Transverse colon (tissue), 4 donors: ENCODE results near the gene CXCL12. TPM values are rescaled to one million over a fixed set of nuclear protein-coding genes. Genes with fewer than 3 reads are reported as not detected.

ENCODE experiments used
- DNase-seq: peaks from one replicate; pipeline ENCODE4 v3.0.0-alpha.2; 2019
- H3K27ac ChIP-seq, 4 donors: fragments of 200-600 bp; sonication (generic); 2 replicates each; pipeline ENCODE4 v1.5.1; 2016 to 2018; ENCODE audit warnings: inconsistent platforms in 4 of 4
- H3K27me3 ChIP-seq: fragments of 200-600 bp; sonication (generic); 2 replicates; pipeline ENCODE4 v1.5.1; 2017; ENCODE audit warnings: inconsistent platforms
- H3K36me3 ChIP-seq, 4 donors: fragments of 200-600 bp; sonication (generic); 2 replicates each; pipeline ENCODE4 v1.5.1; 2017 to 2019; ENCODE audit warnings: inconsistent platforms in 4 of 4
- H3K4me1 ChIP-seq, 4 donors: fragments of 200-600 bp; sonication (generic); 2 replicates each; pipeline ENCODE4 v1.5.1; 2017 to 2020; ENCODE audit warnings: inconsistent platforms in 4 of 4
- H3K4me3 ChIP-seq, 4 donors: fragments of 200-600 bp; sonication (generic); 1 replicate in 1 of 4; 2 replicates in 3 of 4; pipeline versions ENCODE4 v1.5.1 to v1.6.1; 2017 to 2019; ENCODE audit warnings: inconsistent platforms in 4 of 4
- H3K9me3 ChIP-seq, 2 donors: fragments of 200-600 bp; sonication (generic); 2 replicates each; pipeline ENCODE4 v1.5.1; 2017 to 2019; ENCODE audit warnings: inconsistent platforms in 2 of 2
- CTCF ChIP-seq, 5 experiments: fragments of 200-600 bp in 3 of 5; fragments of 450-650 bp in 2 of 5; sonication (generic) in 3 of 5; IDR thresholded peaks; 1 replicate in 2 of 5; 2 replicates in 3 of 5; pipeline ENCODE4 v1.5.1; 2016 to 2017; ENCODE audit warnings: antibody characterized with exemption in 5 of 5, inconsistent platforms in 3 of 5, mild to moderate bottlenecking in 2 of 5, moderate library complexity in 1 of 5
- EP300 ChIP-seq: sonication (generic); formaldehyde crosslinking; IDR thresholded peaks from one replicate; pipeline ENCODE4 v1.6.1; 2017; ENCODE audit warnings: antibody characterized with exemption, low read depth
- POLR2A ChIP-seq: fragments of 450-650 bp; IDR thresholded peaks from one replicate; pipeline ENCODE4 v1.6.1; 2016; ENCODE audit warnings: antibody characterized with exemption, mild to moderate bottlenecking, moderate library complexity
- POLR2AphosphoS5 ChIP-seq, 3 donors: sonication (generic); formaldehyde crosslinking; IDR thresholded peaks; one replicate each; pipeline ENCODE4 v1.6.1; 2016; ENCODE audit warnings: antibody characterized with exemption in 3 of 3
- WGBS, 2 donors: methylation state at CpG; one replicate each; pipeline ENCODE4 v1.1.5; 2018; ENCODE audit warnings: low coverage in 1 of 2; 5-methylcytosine and 5-hydroxymethylcytosine counted together
- in situ Hi-C, 4 donors: fragments of 200-750 bp; cut with MboI; loops; one replicate each; pipeline versions ENCODE4 v1.15.0 to v1.15.1; 2017; ENCODE audit warnings: low sequenced_read_pairs in 3 of 4, low pct_ligation_motif_present in 1 of 4, low pct_unique_long_range_greater_than_20kb in 1 of 4
- intact Hi-C: fragments of 100-400 bp; cut with DNase I; formaldehyde crosslinking; loops from one replicate; pipeline ENCODE4 v1.15.1; 2023; ENCODE audit warnings: low total_unique reads
- total RNA-seq, 4 donors: library from RNA; depleted of rRNA; stranded (reverse); fragments of >200 nt; gene quantifications; one replicate each; pipeline ENCODE4 v1.1.0, GENCODE V29; 2016

CXCL12 gene
- total RNA-seq, 4 donors from 2014 or later, result 6.8 to 19.5 (median 17.9) TPM

GRCh38 chr10:44392420-44392819 is 7.5 kb upstream of the CXCL12 start:
- in situ Hi-C loops (loop anchor here in 3 of 4 donors (25.0 kb wide), 1 partner anchor 470 kb away; no protein-coding TSS in a partner anchor), intact Hi-C loops (loop anchor here (10.0 kb wide), 1 partner anchor 462 kb away; no protein-coding TSS in a partner anchor)
- Histone ChIP-seq H3K36me3 (no peaks in the 10 kb centered on the region), H3K27me3 (no peaks in the 10 kb centered on the region), H3K9me3 (no peaks in the 10 kb centered on the region), H3K4me3 (no peak overlapping the region), H3K4me1 (peaks cover 6 to 17% (median 8%) of the 10 kb centered on the region in 4 donors), H3K27ac (no peak overlapping the region)
- no peak for DNase-seq
- 81 to 89% methylated on average over 1 to 3 of the region's 3 CpGs for WGBS, 2 donors
- TF ChIP-seq POLR2A, result no peak
- no peak for TF ChIP-seq EP300
- no peak for TF ChIP-seq CTCF (IDR thresholded peaks at IDR 0.05)
- TF ChIP-seq POLR2AphosphoS5 (IDR thresholded peaks at IDR 0.05), result no peak

- in situ Hi-C loops (loop anchor here in 3 of 4 donors (25.0 kb wide), 1 partner anchor 470 kb away; no protein-coding TSS in a partner anchor), intact Hi-C loops (loop anchor here (10.0 kb wide), 1 partner anchor 463 kb away; no protein-coding TSS in a partner anchor)
- H3K9me3 ChIP-seq, result no peaks in the 10 kb centered on the region
- H3K4me1 ChIP-seq, result peaks cover 6 to 17% (median 8%) of the 10 kb centered on the region in 4 donors
- no peak overlapping the region for H3K27ac ChIP-seq
- H3K36me3 ChIP-seq, result no peaks in the 10 kb centered on the region
- no peak overlapping the region for H3K4me3 ChIP-seq
- H3K27me3 ChIP-seq, result no peaks in the 10 kb centered on the region
- WGBS, 2 donors, result 89% methylated on average over 2 of the region's 2 CpGs; no CpG with 5 or more reads in 1 of the 2 donors
- DNase-seq, result no peak
- no peak for TF ChIP-seq POLR2A
- no peak for TF ChIP-seq POLR2AphosphoS5 (IDR thresholded peaks at IDR 0.05)
- TF ChIP-seq CTCF (IDR thresholded peaks at IDR 0.05), result no peak
- TF ChIP-seq EP300, result no peak
Observed at GRCh38 chr10:44391981-44392380, 7.1 kb upstream of the CXCL12 start.

DNA sequence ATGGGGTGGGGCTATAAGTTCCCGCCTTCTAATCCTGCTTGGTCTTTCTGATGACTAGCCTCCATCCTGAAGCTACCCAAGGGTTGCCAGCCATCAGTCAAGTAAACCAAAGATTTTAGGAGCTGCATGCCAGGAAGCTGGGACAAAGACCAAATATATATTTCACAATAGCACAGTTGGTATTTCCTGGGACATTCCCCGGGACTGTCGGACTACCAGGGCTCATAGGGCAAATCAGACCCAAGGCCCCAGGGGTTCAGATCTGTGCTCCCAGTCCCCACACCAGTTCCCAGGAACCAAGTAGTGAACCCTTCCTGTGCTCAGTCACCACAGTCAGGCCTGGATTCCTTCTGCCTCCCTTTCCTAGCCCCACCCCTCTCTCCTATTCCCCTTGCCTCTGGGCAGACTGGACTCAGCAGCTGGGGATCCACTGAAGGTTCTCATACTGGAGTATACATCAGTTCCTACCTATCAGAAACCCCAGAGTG is 5.7 kb upstream of the CXCL12 start:
- no peak overlapping the region for H3K4me3 ChIP-seq
- H3K9me3 ChIP-seq, result no peaks in the 10 kb centered on the region
- peaks cover 6 to 20% (median 9%) of the 10 kb centered on the region in 4 donors for H3K4me1 ChIP-seq
- 82% methylated on average over 3 of the region's 3 CpGs; no CpG with 5 or more reads in 1 of the 2 donors for WGBS, 2 donors
- intact Hi-C loops, result loop anchor here (10.0 kb wide), 1 partner anchor 464 kb away; no protein-coding TSS in a partner anchor
- TF ChIP-seq CTCF (IDR thresholded peaks at IDR 0.05) (no peak), EP300 (no peak), POLR2A (no peak), POLR2AphosphoS5 (IDR thresholded peaks at IDR 0.05) (no peak)
- in situ Hi-C loops, result loop anchor here in 3 of 4 donors (25.0 kb wide), 1 partner anchor 472 kb away; no protein-coding TSS in a partner anchor
- no peaks in the 10 kb centered on the region for H3K36me3 ChIP-seq
- DNase-seq, result no peak
- H3K27me3 ChIP-seq, result peaks cover 7% of the 10 kb centered on the region
- H3K27ac ChIP-seq, result no peak overlapping the region

GRCh38 chr10:44389556-44389955 is 4.7 kb upstream of the CXCL12 start:
- Histone ChIP-seq H3K4me3 (no peak overlapping the region), H3K27ac (no peak overlapping the region), H3K4me1 (peaks cover 6 to 29% (median 17%) of the 10 kb centered on the region in 4 donors), H3K36me3 (no peaks in the 10 kb centered on the region), H3K9me3 (no peaks in the 10 kb centered on the region), H3K27me3 (peaks cover 18% of the 10 kb centered on the region)
- 69% methylated on average over 2 of the region's 2 CpGs; no CpG with 5 or more reads in 1 of the 2 donors for WGBS, 2 donors
- intact Hi-C loops (loop anchor here (5.0 to 10.0 kb wide), 2 partner anchors 65 to 717 kb away; no protein-coding TSS in a partner anchor), in situ Hi-C loops (loop anchor here (10.0 to 25.0 kb wide), 4 partner anchors 465 to 715 kb away; no protein-coding TSS in a partner anchor)
- DNase-seq, result no peak
- TF ChIP-seq POLR2AphosphoS5 (IDR thresholded peaks at IDR 0.05) (no peak), CTCF (IDR thresholded peaks at IDR 0.05) (no peak), POLR2A (no peak), EP300 (no peak)
